Ishikawa (cell line): ENCODE measurements around the gene JMJD8.

Experiments used
- CEBPB ChIP-seq: IDR thresholded peaks from 2 replicates; pipeline ENCODE4 v1.6.1; 2012
- CREB1 ChIP-seq: IDR thresholded peaks from 2 replicates; pipeline ENCODE4 v1.6.1; 2012; ENCODE audit warnings: low read depth
- EGR1 ChIP-seq: IDR thresholded peaks from 2 replicates; pipeline ENCODE4 v1.6.1; 2012
- EP300 ChIP-seq: IDR thresholded peaks from 2 replicates; pipeline ENCODE4 v1.6.1; 2012; ENCODE audit warnings: borderline replicate concordance
- FOXM1 ChIP-seq: IDR thresholded peaks from 2 replicates; pipeline ENCODE4 v1.6.1; 2012; ENCODE audit warnings: low read depth, borderline replicate concordance
- NFIC ChIP-seq: IDR thresholded peaks from 2 replicates; pipeline ENCODE4 v1.6.1; 2012
- RAD21 ChIP-seq: IDR thresholded peaks from 2 replicates; pipeline ENCODE4 v1.6.1; 2012; ENCODE audit warnings: low read depth
- TAF1 ChIP-seq: IDR thresholded peaks from 2 replicates; pipeline ENCODE4 v1.6.1; 2012; ENCODE audit warnings: low read depth, mild to moderate bottlenecking
- TCF12 ChIP-seq: IDR thresholded peaks from 2 replicates; pipeline ENCODE4 v1.6.1; 2012; ENCODE audit warnings: low read depth
- TEAD4 ChIP-seq: IDR thresholded peaks from 2 replicates; pipeline ENCODE4 v1.6.1; 2012
- YY1 ChIP-seq: IDR thresholded peaks from 2 replicates; pipeline ENCODE4 v1.6.1; 2012; ENCODE audit warnings: low read depth
- ZBTB7A ChIP-seq: IDR thresholded peaks from 2 replicates; pipeline ENCODE4 v1.6.1; 2012; ENCODE audit warnings: low read depth
- TF ChIP-seq, protein P1 (sequence below): IDR thresholded peaks from 2 replicates; pipeline ENCODE4 v1.6.1; 2012; ENCODE audit warnings: low read depth, mild to moderate bottlenecking
- TF ChIP-seq, protein P2 (sequence below): IDR thresholded peaks from 2 replicates; pipeline ENCODE4 v1.6.1; 2012
- TF ChIP-seq, protein P3 (sequence below): IDR thresholded peaks from 2 replicates; pipeline ENCODE4 v1.6.1; 2012

Gene JMJD8

DNA sequence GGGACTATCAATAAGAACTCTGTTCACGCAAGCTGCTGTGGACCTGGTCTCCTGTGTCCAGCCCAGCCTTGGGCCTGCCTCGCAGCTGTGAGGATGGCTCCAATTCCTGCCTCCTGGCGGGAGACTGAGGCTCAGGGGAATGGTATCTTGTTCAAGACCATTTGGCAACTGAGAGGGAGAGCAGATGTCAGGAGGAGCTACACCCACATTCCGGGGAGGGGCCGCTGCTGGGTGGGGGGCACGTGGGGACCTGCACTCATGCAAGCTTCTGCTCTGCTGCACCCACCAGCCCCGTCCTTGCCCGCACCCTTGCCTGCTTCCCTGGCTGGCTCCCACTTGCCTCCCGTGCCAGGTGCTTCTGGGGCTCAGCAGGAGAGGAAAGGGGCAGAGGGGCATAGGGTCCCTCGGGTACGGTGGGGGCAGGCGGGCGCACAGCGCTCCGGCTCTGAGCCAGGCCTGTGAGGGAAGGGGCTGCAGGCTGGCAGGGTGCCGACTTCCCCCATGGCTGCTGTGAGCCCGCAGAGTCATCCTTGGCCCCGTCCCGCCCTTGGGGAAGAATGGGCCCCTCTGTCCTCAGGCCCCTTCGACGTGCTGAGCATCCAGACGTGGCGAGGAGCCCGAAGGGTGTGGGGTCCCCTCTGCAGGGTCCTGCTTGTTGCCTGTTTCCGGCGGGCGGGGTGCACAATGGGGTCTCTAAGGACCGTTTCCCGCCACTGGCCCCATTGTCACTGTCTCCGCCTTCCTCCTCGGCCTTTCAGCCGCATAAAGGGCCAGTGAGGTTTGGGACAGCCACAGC is 33.5 kb upstream of the JMJD8 start:
- no peak for TF ChIP-seq TEAD4
- TF ChIP-seq CREB1 = no peak
- TF ChIP-seq TCF12 = no peak
- no peak for TF ChIP-seq CEBPB
- TF ChIP-seq, protein P1, sequence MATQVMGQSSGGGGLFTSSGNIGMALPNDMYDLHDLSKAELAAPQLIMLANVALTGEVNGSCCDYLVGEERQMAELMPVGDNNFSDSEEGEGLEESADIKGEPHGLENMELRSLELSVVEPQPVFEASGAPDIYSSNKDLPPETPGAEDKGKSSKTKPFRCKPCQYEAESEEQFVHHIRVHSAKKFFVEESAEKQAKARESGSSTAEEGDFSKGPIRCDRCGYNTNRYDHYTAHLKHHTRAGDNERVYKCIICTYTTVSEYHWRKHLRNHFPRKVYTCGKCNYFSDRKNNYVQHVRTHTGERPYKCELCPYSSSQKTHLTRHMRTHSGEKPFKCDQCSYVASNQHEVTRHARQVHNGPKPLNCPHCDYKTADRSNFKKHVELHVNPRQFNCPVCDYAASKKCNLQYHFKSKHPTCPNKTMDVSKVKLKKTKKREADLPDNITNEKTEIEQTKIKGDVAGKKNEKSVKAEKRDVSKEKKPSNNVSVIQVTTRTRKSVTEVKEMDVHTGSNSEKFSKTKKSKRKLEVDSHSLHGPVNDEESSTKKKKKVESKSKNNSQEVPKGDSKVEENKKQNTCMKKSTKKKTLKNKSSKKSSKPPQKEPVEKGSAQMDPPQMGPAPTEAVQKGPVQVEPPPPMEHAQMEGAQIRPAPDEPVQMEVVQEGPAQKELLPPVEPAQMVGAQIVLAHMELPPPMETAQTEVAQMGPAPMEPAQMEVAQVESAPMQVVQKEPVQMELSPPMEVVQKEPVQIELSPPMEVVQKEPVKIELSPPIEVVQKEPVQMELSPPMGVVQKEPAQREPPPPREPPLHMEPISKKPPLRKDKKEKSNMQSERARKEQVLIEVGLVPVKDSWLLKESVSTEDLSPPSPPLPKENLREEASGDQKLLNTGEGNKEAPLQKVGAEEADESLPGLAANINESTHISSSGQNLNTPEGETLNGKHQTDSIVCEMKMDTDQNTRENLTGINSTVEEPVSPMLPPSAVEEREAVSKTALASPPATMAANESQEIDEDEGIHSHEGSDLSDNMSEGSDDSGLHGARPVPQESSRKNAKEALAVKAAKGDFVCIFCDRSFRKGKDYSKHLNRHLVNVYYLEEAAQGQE = no peak
- no peak for TF ChIP-seq FOXM1
- no peak for TF ChIP-seq TAF1
- TF ChIP-seq, protein P2, sequence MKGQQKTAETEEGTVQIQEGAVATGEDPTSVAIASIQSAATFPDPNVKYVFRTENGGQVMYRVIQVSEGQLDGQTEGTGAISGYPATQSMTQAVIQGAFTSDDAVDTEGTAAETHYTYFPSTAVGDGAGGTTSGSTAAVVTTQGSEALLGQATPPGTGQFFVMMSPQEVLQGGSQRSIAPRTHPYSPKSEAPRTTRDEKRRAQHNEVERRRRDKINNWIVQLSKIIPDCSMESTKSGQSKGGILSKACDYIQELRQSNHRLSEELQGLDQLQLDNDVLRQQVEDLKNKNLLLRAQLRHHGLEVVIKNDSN = no peak
- no peak for TF ChIP-seq EP300
- TF ChIP-seq EGR1 = no peak
- no peak for TF ChIP-seq ZBTB7A
- TF ChIP-seq YY1 = no peak
- TF ChIP-seq, protein P3, sequence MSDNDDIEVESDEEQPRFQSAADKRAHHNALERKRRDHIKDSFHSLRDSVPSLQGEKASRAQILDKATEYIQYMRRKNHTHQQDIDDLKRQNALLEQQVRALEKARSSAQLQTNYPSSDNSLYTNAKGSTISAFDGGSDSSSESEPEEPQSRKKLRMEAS = no peak
- no peak for TF ChIP-seq NFIC
- TF ChIP-seq RAD21 = no peak

DNA sequence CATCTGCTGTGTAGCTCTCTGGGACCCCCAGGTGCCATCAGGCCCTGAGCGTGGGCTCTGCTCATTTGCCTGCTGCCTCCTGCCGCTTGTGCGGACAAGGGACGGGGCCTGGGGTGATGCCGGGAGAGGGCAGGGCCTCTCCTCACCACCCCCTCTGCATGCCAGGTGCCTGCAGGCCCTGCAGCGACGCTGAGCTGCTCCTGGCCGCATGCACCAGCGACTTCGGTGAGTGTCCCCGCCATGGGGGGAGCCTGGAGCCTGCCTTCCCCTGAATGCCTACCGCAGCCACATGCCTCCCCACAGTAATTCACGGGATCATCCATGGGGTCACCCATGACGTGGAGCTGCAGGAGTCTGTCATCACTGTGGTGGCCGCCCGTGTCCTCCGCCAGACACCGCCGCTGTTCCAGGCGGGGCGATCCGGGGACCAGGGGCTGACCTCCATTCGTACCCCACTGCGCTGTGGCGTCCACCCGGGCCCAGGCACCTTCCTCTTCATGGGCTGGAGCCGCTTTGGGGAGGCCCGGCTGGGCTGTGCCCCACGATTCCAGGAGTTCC is 32.7 kb upstream of the JMJD8 start:
- TF ChIP-seq EGR1 = no peak
- no peak for TF ChIP-seq NFIC
- no peak for TF ChIP-seq FOXM1
- TF ChIP-seq TAF1 = no peak
- no peak for TF ChIP-seq YY1
- TF ChIP-seq TCF12 = no peak
- no peak for TF ChIP-seq ZBTB7A
- TF ChIP-seq CREB1 = no peak

GRCh38 chr16:716200-716568 is 32.0 kb upstream of the JMJD8 start:
- TF ChIP-seq ZBTB7A (0 out of 2 replicates have a peak, but pooled peaks have one; percentile 31), NFIC (peak; percentile 18; the same call in 1 of the 2 replicates)
- TF ChIP-seq, protein P2 = no peak

- TF ChIP-seq, protein P2 = no peak
- peak; percentile 23; the same call in 1 of the 2 replicates for TF ChIP-seq NFIC
Measured at GRCh38 chr16:715477-716199, 31.5 kb upstream of the JMJD8 start.

- TF ChIP-seq, protein P3 = peak; percentile 90
- TF ChIP-seq TEAD4 (no peak), EGR1 (no peak), EP300 (no peak), CREB1 (no peak), ZBTB7A (no peak)
- TF ChIP-seq, protein P2 = no peak
Measured at GRCh38 chr16:714558-715476, 30.7 kb upstream of the JMJD8 start, which contains the start of gene METRN. METRN (plus strand) TSS chr16:715118; CDS start chr16:715290, 172 bp downstream.

GRCh38 chr16:714079-714478 is 29.9 kb upstream of the JMJD8 start:
- TF ChIP-seq EP300 = no peak
- no peak for TF ChIP-seq TAF1
- no peak for TF ChIP-seq FOXM1
- TF ChIP-seq CEBPB = no peak
- no peak for TF ChIP-seq RAD21
- TF ChIP-seq, protein P1 = no peak
- no peak for TF ChIP-seq ZBTB7A
- TF ChIP-seq, protein P3 = no peak
- TF ChIP-seq CREB1 = no peak
- TF ChIP-seq TEAD4 = no peak
- TF ChIP-seq EGR1 = no peak
- no peak for TF ChIP-seq TCF12
- TF ChIP-seq NFIC = no peak
- TF ChIP-seq YY1 = no peak
- TF ChIP-seq, protein P2 = no peak
